CD4-positive, alpha-beta T cell (primary cell): Measurements from ENCODE around the gene ETS2. TPM values are rescaled to one million over a fixed set of nuclear protein-coding genes. Genes with fewer than 3 reads are reported as not detected.

Experiments
- ATAC-seq: fragments of 200-7000 bp; cut with Tn5 transposase; one replicate; pipeline ENCODE4 v1.10.0; 2022; ENCODE audit warnings: mild to moderate bottlenecking; ENCODE audit not compliant: poor library complexity
- CTCF ChIA-PET: fragments of 350-600 bp; sonication (Branson Sonifier 250); formaldehyde crosslinking; loops from one replicate; lab custom pipeline; 2021; ENCODE audit warnings: antibody characterized with exemption, inconsistent platforms; lab: Charles Lee
- POLR2A ChIA-PET: fragments of 350-600 bp; sonication (Branson Sonifier 250); formaldehyde crosslinking; loops from one replicate; lab custom pipeline; 2021; ENCODE audit warnings: antibody characterized with exemption, inconsistent platforms; lab: Charles Lee
- DNase-seq, 14 experiments: peaks; one replicate each; pipeline ENCODE4 v3.0.0-alpha.2; 2013 to 2020; ENCODE audit warnings: mixed read lengths in 2 of 14
- H3K27ac ChIP-seq, 2 donors: one replicate each; pipeline versions ENCODE4 v1.5.1 to v1.7.0; 2013; ENCODE audit warnings: low read length in 2 of 2, low read depth in 1 of 2, mild to moderate bottlenecking in 1 of 2
- H3K27me3 ChIP-seq, 2 experiments: 1 replicate in 1 of 2; 2 replicates in 1 of 2; pipeline versions ENCODE4 v1.6.1 to v1.7.0; 2013; ENCODE audit warnings: low read length in 2 of 2, control low read depth in 1 of 2, mild to moderate bottlenecking in 1 of 2, moderate library complexity in 1 of 2; ENCODE audit not compliant: insufficient read depth in 2 of 2, control insufficient read depth in 1 of 2
- H3K36me3 ChIP-seq: one replicate; pipeline ENCODE4 v1.6.1; 2013; ENCODE audit warnings: low read length, control low read depth; ENCODE audit not compliant: insufficient read depth
- H3K4me1 ChIP-seq: one replicate; pipeline ENCODE4 v1.6.1; 2013; ENCODE audit warnings: low read length, control low read depth; ENCODE audit not compliant: insufficient read depth
- H3K4me3 ChIP-seq: one replicate; pipeline ENCODE4 v1.5.1; 2013; ENCODE audit warnings: mild to moderate bottlenecking, low read length, moderate library complexity
- H3K9me3 ChIP-seq, 2 experiments: 1 replicate in 1 of 2; 2 replicates in 1 of 2; pipeline versions ENCODE4 v1.6.1 to v1.7.0; 2013; ENCODE audit warnings: low read length in 2 of 2, mild to moderate bottlenecking in 2 of 2, control low read depth in 1 of 2, moderate library complexity in 1 of 2; ENCODE audit not compliant: control insufficient read depth in 1 of 2, insufficient read depth in 1 of 2
- H3K27ac Mint-ChIP-seq: one replicate; pipeline ENCODE4 v1.8.0; 2020; ENCODE audit warnings: mixed read lengths
- H3K27me3 Mint-ChIP-seq: one replicate; pipeline ENCODE4 v1.8.0; 2021; ENCODE audit warnings: mixed read lengths
- H3K36me3 Mint-ChIP-seq: one replicate; pipeline ENCODE4 v1.8.0; 2021; ENCODE audit warnings: low read depth, mixed read lengths
- H3K4me1 Mint-ChIP-seq: one replicate; pipeline ENCODE4 v1.8.0; 2021; ENCODE audit warnings: low read depth, mixed read lengths
- H3K4me3 Mint-ChIP-seq: one replicate; pipeline ENCODE4 v1.8.0; 2020; ENCODE audit warnings: mild to moderate bottlenecking, mixed read lengths
- H3K9me3 Mint-ChIP-seq: one replicate; pipeline ENCODE4 v1.8.0; 2020; ENCODE audit warnings: mixed read lengths
- intact Hi-C, 2 experiments: fragments of 100-400 bp; cut with DNase I in 1 of 2; cut with micrococcal nuclease in 1 of 2; formaldehyde crosslinking; loops; one replicate each; pipeline versions ENCODE4 v1.15.1 to v1.9.0; 2023 to 2025; cut with DNase I, micrococcal nuclease
- total RNA-seq, 174 experiments: library from RNA in 2 of 174; stranded (reverse) in 2 of 174; gene quantifications; one replicate each; pipeline ENCODE4 v1.2.3 and lab custom pipeline; 2021 to 2026
- TF ChIP-seq, protein P1 (sequence below): fragments of 200-600 bp; IDR thresholded peaks from one replicate; pipeline ENCODE4 v1.8.0; 2022; ENCODE audit warnings: antibody characterized with exemption, mild to moderate bottlenecking

ETS2 gene
- total RNA-seq, 2 experiments from 2014 or later: 11.4 to 13.9 TPM

GRCh38 chr21:38792676-38793459, 12.9 kb upstream of the ETS2 start:
- intact Hi-C loops: no loop called here
- TF ChIP-seq, protein P1, sequence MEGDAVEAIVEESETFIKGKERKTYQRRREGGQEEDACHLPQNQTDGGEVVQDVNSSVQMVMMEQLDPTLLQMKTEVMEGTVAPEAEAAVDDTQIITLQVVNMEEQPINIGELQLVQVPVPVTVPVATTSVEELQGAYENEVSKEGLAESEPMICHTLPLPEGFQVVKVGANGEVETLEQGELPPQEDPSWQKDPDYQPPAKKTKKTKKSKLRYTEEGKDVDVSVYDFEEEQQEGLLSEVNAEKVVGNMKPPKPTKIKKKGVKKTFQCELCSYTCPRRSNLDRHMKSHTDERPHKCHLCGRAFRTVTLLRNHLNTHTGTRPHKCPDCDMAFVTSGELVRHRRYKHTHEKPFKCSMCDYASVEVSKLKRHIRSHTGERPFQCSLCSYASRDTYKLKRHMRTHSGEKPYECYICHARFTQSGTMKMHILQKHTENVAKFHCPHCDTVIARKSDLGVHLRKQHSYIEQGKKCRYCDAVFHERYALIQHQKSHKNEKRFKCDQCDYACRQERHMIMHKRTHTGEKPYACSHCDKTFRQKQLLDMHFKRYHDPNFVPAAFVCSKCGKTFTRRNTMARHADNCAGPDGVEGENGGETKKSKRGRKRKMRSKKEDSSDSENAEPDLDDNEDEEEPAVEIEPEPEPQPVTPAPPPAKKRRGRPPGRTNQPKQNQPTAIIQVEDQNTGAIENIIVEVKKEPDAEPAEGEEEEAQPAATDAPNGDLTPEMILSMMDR: no peak
- H3K4me3 ChIP-seq: no peak overlapping the region

GRCh38 chr21:38793926-38794713, 11.6 kb upstream of the ETS2 start:
- Histone ChIP-seq H3K27me3 (no peaks in the 10 kb centered on the region), H3K4me1 (no peaks in the 10 kb centered on the region), H3K9me3 (no peaks in the 10 kb centered on the region), H3K4me3 (no peak overlapping the region), H3K27ac (no peak overlapping the region), H3K36me3 (no peaks in the 10 kb centered on the region)
- intact Hi-C loops: no loop called here
- Mint-ChIP-seq H3K36me3 (no peaks in the 10 kb centered on the region), H3K4me3 (no peak overlapping the region), H3K27me3 (no peaks in the 10 kb centered on the region), H3K9me3 (no peaks in the 10 kb centered on the region), H3K4me1 (peaks cover 6% of the 10 kb centered on the region), H3K27ac (no peak overlapping the region)
- ATAC-seq (no peak), DNase-seq (no peak)
- TF ChIP-seq, protein P1: no peak
- ChIA-PET CTCF (no interaction called here), POLR2A (no interaction called here)

More at GRCh38 chr21:38792676-38793459, 12.9 kb upstream of the ETS2 start:
- no peak overlapping the region for H3K27ac Mint-ChIP-seq
- no peaks in the 10 kb centered on the region for H3K36me3 Mint-ChIP-seq
- no peaks in the 10 kb centered on the region for H3K27me3 Mint-ChIP-seq
- no peaks in the 10 kb centered on the region for H3K36me3 ChIP-seq
- H3K4me1 Mint-ChIP-seq: peaks cover 6% of the 10 kb centered on the region
- no peak for ATAC-seq
- no peak overlapping the region for H3K27ac ChIP-seq
- H3K9me3 ChIP-seq: no peaks in the 10 kb centered on the region
- CTCF ChIA-PET: no interaction called here
- POLR2A ChIA-PET: no interaction called here
- no peaks in the 10 kb centered on the region for H3K9me3 Mint-ChIP-seq
- H3K27me3 ChIP-seq: no peaks in the 10 kb centered on the region
- no peak for DNase-seq
- no peaks in the 10 kb centered on the region for H3K4me1 ChIP-seq
- H3K4me3 Mint-ChIP-seq: no peak overlapping the region

- no peaks in the 10 kb centered on the region for H3K4me1 ChIP-seq
- DNase-seq: no peak
- no peaks in the 10 kb centered on the region for H3K27me3 Mint-ChIP-seq
- no peak overlapping the region for H3K27ac Mint-ChIP-seq
- no peaks in the 10 kb centered on the region for H3K36me3 ChIP-seq
- H3K27ac ChIP-seq: no peak overlapping the region
- ChIA-PET CTCF (no interaction called here), POLR2A (no interaction called here)
- ATAC-seq: no peak
- no peak overlapping the region for H3K4me3 ChIP-seq
- no peaks in the 10 kb centered on the region for H3K9me3 Mint-ChIP-seq
- intact Hi-C loops: no loop called here
- TF ChIP-seq, protein P1: no peak
- no peak overlapping the region for H3K4me3 Mint-ChIP-seq
- no peaks in the 10 kb centered on the region for H3K36me3 Mint-ChIP-seq
- peaks cover 6% of the 10 kb centered on the region for H3K4me1 Mint-ChIP-seq
- no peaks in the 10 kb centered on the region for H3K27me3 ChIP-seq
- H3K9me3 ChIP-seq: no peaks in the 10 kb centered on the region
Observed at GRCh38 chr21:38794978-38795377, 10.8 kb upstream of the ETS2 start.
